Osteocyte (in vitro differentiated cells): ENCODE data around the gene PLSCR1. TPM values are rescaled to one million over a fixed set of nuclear protein-coding genes. Genes with fewer than 3 reads are reported as not detected.

Source experiments
- DNase-seq: peaks from one replicate; pipeline ENCODE4 v3.0.0; 2021; ENCODE audit warnings: mixed read lengths; ENCODE audit not compliant: unreplicated experiment; ENCODE audit errors: extremely low spot score
- H3K27ac Mint-ChIP-seq: one replicate; pipeline ENCODE4 v1.8.0; 2021; ENCODE audit warnings: mild to moderate bottlenecking, mixed read lengths; ENCODE audit not compliant: unreplicated experiment
- H3K27me3 Mint-ChIP-seq: one replicate; pipeline ENCODE4 v1.8.0; 2021; ENCODE audit warnings: mixed read lengths; ENCODE audit not compliant: unreplicated experiment
- H3K36me3 Mint-ChIP-seq: one replicate; pipeline ENCODE4 v1.8.0; 2021; ENCODE audit warnings: mixed read lengths; ENCODE audit not compliant: unreplicated experiment
- H3K4me1 Mint-ChIP-seq: one replicate; pipeline ENCODE4 v1.8.0; 2021; ENCODE audit warnings: mixed read lengths; ENCODE audit not compliant: unreplicated experiment
- H3K4me3 Mint-ChIP-seq: one replicate; pipeline ENCODE4 v1.8.0; 2021; ENCODE audit warnings: mild to moderate bottlenecking, moderate library complexity, mixed read lengths; ENCODE audit not compliant: unreplicated experiment
- H3K9me3 Mint-ChIP-seq: one replicate; pipeline ENCODE4 v1.8.0; 2021; ENCODE audit warnings: mixed read lengths; ENCODE audit not compliant: unreplicated experiment
- total RNA-seq: library from RNA; stranded (reverse); gene quantifications from 2 replicates; pipeline ENCODE4 v1.2.1, GENCODE V29; 2021
- TF ChIP-seq, protein P1 (sequence below): fragments of 200-600 bp; sonication (generic); IDR thresholded peaks from 2 replicates; pipeline ENCODE4 v1.5.0; 2021; ENCODE audit warnings: antibody characterized with exemption, mild to moderate bottlenecking, moderate library complexity

Gene PLSCR1
- total RNA-seq, 1 donor from 2014 or later: 48.1 TPM

DNA sequence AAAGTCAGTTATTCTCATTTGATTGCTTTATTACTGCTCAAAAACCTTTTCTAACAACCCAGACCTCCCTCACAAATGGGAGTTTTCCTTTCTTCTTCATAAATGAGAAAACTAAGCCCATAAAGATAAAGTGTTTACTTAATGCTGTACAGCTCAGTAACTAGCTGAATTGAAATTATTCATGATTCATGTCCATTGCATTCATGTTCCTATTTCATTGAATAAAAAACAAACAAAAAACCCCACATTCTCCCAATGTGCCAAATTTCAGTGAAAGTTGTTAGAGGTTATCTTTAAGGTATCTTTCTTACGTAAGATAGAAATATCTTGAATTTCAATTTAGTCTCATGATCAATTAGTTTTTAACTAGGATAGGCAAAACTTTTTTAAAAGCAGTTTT is 77.8 kb downstream of the PLSCR1 start:
- Mint-ChIP-seq H3K27me3 (no peaks in the 10 kb centered on the region), H3K36me3 (no peaks in the 10 kb centered on the region), H3K9me3 (peaks cover 5% of the 10 kb centered on the region), H3K4me3 (no peak overlapping the region), H3K27ac (no peak overlapping the region), H3K4me1 (peaks cover 19% of the 10 kb centered on the region)
- TF ChIP-seq, protein P1, sequence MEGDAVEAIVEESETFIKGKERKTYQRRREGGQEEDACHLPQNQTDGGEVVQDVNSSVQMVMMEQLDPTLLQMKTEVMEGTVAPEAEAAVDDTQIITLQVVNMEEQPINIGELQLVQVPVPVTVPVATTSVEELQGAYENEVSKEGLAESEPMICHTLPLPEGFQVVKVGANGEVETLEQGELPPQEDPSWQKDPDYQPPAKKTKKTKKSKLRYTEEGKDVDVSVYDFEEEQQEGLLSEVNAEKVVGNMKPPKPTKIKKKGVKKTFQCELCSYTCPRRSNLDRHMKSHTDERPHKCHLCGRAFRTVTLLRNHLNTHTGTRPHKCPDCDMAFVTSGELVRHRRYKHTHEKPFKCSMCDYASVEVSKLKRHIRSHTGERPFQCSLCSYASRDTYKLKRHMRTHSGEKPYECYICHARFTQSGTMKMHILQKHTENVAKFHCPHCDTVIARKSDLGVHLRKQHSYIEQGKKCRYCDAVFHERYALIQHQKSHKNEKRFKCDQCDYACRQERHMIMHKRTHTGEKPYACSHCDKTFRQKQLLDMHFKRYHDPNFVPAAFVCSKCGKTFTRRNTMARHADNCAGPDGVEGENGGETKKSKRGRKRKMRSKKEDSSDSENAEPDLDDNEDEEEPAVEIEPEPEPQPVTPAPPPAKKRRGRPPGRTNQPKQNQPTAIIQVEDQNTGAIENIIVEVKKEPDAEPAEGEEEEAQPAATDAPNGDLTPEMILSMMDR: no peak
- DNase-seq: no peak

DNA sequence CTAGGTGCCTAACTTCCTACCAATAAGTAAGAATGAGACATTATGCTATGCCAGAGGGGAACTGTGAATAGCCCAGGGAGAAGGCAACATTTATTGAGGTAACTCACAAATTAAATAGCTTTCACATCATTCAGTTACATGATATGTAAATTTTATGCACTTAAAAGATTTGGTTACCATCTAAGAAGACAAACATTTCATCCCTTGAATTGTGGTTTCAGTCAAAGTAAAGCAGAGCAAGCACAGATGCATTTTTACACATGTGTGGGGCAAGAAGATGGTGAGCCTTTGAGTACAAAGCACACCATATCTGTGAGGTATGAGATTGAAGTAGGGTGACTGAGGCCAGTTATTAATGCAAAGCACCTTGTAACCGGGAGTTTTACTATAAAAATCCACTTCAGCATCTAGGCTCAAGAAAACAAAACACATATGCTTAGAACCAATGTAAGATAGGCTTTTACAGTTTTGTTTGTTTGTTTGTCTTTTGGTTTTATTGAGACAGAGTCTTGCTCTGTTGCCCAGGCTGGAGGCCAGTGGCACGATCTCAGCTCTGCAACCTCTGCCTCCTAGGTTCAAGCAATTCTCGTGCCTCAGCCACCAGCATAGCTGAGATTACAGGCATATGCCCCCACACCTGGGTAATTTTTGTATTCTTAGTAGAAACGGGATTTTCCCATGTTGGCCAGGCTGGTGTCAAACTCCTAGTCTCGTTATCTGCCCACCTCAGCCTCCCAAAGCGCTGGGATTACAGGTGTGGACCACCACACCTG is 78.5 kb downstream of the PLSCR1 start:
- Mint-ChIP-seq H3K4me1 (peaks cover 19% of the 10 kb centered on the region), H3K27me3 (no peaks in the 10 kb centered on the region), H3K4me3 (no peak overlapping the region), H3K36me3 (no peaks in the 10 kb centered on the region), H3K27ac (no peak overlapping the region), H3K9me3 (peaks cover 5% of the 10 kb centered on the region)
- TF ChIP-seq, protein P1: no peak
- DNase-seq: no peak

Other genes with a start within 250 kb of the PLSCR1 start
- gene PLSCR2, start 75.0 kb downstream of the PLSCR1 start, total RNA-seq: not detected in 2 replicates
- not detected in 2 replicates for gene PLSCR5, start 60.7 kb upstream of the PLSCR1 start, total RNA-seq